ENCODE measurements around the gene TBL1X. TPM values are rescaled to one million over a fixed set of nuclear protein-coding genes. Genes with fewer than 3 reads are reported as not detected.

The TBL1X gene
- total and polyA plus RNA-seq, 2 of the 4 experiments (the other 2 are of a cell fraction): 16.2 to 20.8 TPM

DNA sequence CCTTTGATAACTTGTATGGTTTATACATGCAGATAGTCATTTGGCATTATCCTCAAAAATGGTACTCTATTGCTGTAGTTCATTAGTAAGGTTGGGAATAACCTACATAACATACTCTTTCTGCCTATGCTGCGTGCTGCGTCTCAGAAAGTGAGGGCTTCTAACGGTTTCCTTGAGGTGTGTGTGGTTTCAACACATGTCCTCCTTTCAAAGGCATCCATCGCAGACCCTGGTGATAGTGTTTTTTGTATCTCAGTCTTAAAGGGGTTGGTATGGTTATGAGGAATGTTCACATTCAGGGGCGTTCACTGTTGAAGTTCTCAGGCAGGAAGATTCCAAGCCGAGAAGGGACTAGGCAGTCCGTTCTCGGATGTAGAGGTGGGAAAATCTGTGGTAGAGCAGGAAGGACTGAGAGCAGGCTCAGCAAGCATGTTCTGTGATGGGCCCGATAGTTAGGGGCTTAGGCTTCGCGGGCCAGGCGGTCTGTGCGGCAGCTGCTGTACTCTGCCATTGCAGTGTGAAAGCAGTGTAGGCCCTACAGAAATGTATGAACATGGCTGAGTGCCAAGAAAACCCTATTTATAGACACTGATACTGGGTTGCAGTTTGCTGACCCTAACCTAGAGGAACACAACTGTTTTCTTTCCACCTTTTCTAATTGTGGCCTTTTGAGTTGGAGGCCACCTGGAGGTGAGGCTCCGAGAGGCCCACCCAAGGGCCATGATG is 177.6 kb downstream of the TBL1X start:
- Histone ChIP-seq H2AFZ (replicated peaks; ENCODE audit: low read length, poor library complexity) (no peak overlapping the region), H2AK5ac (ENCODE audit: low read depth, low read length) (no peak overlapping the region), H3K9me1 (ENCODE audit: insufficient read depth, low read length) (no peaks in the 10 kb centered on the region), H3K9me3 (ENCODE audit: control insufficient read depth, insufficient read depth, low read length) (no peaks in the 10 kb centered on the region), H2BK120ac (ENCODE audit: low read depth, low read length) (no peak overlapping the region), H3K79me1 (ENCODE audit: low read depth in 1 of 2, low read length in 2 of 2) (peaks cover 30 to 42% of the 10 kb centered on the region in 2 experiments), H3K56ac (ENCODE audit: extremely low read depth, insufficient read depth, low read length) (no peak overlapping the region), H2BK5ac (ENCODE audit: low read depth, low read length, poor library complexity, severe bottlenecking) (no peak overlapping the region), H4K20me1 (ENCODE audit: insufficient read depth, low read length) (no peaks in the 10 kb centered on the region; the same call in none of the 2 replicates), H3K27ac (ENCODE audit: insufficient read depth, low read length) (no peak overlapping the region), H4K8ac (ENCODE audit: low read depth in 2 of 2, low read length in 2 of 2) (no peak overlapping the region), H2BK20ac (ENCODE audit: low read depth, low read length) (no peak overlapping the region), H4K91ac (ENCODE audit: insufficient read depth, low read depth, low read length) (no peak overlapping the region), H3K27me3 (ENCODE audit: control insufficient read depth, insufficient read depth, low read length) (no peaks in the 10 kb centered on the region), H2BK15ac (ENCODE audit: low read depth, low read length) (no peak overlapping the region), H3K18ac (ENCODE audit: low read depth, low read length) (no peak overlapping the region), H3K4me1 (ENCODE audit: control insufficient read depth, insufficient read depth, low read length) (peaks cover 5% of the 10 kb centered on the region), H3K14ac (replicated peaks; ENCODE audit: low read depth, low read length) (no peak overlapping the region), H3K23ac (ENCODE audit: low read depth, low read length) (no peak overlapping the region), H3K36me3 (ENCODE audit: control insufficient read depth, insufficient read depth, low read length) (0 out of 2 replicates have a peak, but pooled peaks cover 1% of the 10 kb centered on the region), H3K4me3 (ENCODE audit: insufficient read depth, low read depth, low read length) (no peak overlapping the region), H3K4ac (ENCODE audit: low read depth, low read length) (no peak overlapping the region), H2AK9ac (replicated peaks; ENCODE audit: low read depth, low read length, poor library complexity) (no peak overlapping the region), H4K5ac (ENCODE audit: low read depth, low read length) (no peak overlapping the region), H3K4me2 (ENCODE audit: low read depth, low read length) (no peak overlapping the region), H3K9ac (ENCODE audit: low read depth, low read length) (no peak overlapping the region)
- intact Hi-C loops (cut with micrococcal nuclease): no loop called here
- in situ Hi-C loops (cut with MboI; ENCODE audit: low sequenced_read_pairs): no loop called here
- ATAC-seq (ENCODE audit: low read depth) (no peak), DNase-seq (no peak)
- dilution Hi-C loops (cut with HindIII; ENCODE audit: low sequenced_read_pairs, unreplicated experiment): no loop called here
- 82% methylated on average over 7 of the region's 14 CpGs; no CpG with 5 or more reads in 1 of the 2 experiments for WGBS, 2 experiments (ENCODE audit: extremely low coverage in 2 of 2, insufficient read length in 1 of 2)
- POLR2A ChIA-PET (ENCODE audit: unreplicated experiment): no interaction called here
- no TSS peak for BruUV-seq (replicated peaks)
- CTCF ChIA-PET: no interaction called here
- no peak for TF ChIP-seq MAFK (IDR thresholded peaks at IDR 0.05; ENCODE audit: low read depth, low read length)
- TF ChIP-seq, protein P1, sequence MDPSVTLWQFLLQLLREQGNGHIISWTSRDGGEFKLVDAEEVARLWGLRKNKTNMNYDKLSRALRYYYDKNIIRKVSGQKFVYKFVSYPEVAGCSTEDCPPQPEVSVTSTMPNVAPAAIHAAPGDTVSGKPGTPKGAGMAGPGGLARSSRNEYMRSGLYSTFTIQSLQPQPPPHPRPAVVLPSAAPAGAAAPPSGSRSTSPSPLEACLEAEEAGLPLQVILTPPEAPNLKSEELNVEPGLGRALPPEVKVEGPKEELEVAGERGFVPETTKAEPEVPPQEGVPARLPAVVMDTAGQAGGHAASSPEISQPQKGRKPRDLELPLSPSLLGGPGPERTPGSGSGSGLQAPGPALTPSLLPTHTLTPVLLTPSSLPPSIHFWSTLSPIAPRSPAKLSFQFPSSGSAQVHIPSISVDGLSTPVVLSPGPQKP (IDR thresholded peaks at IDR 0.05; ENCODE audit: borderline replicate concordance, low read depth, low read length): no peak
- TF ChIP-seq, protein P2, sequence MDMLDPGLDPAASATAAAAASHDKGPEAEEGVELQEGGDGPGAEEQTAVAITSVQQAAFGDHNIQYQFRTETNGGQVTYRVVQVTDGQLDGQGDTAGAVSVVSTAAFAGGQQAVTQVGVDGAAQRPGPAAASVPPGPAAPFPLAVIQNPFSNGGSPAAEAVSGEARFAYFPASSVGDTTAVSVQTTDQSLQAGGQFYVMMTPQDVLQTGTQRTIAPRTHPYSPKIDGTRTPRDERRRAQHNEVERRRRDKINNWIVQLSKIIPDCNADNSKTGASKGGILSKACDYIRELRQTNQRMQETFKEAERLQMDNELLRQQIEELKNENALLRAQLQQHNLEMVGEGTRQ (IDR thresholded peaks at IDR 0.05; ENCODE audit: low read depth, low read length): no peak
- TF ChIP-seq POLR2A (IDR thresholded peaks at IDR 0.05; ENCODE audit: low read depth, low read length): no peak
- TF ChIP-seq CHD1 (IDR thresholded peaks at IDR 0.05; ENCODE audit: low read depth, low read length): no peak
- no peak for TF ChIP-seq FOS (IDR thresholded peaks at IDR 0.05; ENCODE audit: low read depth, low read length)
- no peak for TF ChIP-seq NFE2L2 (IDR thresholded peaks at IDR 0.05; ENCODE audit: low read depth, low read length)
- TF ChIP-seq RCOR1 (IDR thresholded peaks at IDR 0.05; ENCODE audit: insufficient replicate concordance, low read length): no peak
- TF ChIP-seq, protein P3, sequence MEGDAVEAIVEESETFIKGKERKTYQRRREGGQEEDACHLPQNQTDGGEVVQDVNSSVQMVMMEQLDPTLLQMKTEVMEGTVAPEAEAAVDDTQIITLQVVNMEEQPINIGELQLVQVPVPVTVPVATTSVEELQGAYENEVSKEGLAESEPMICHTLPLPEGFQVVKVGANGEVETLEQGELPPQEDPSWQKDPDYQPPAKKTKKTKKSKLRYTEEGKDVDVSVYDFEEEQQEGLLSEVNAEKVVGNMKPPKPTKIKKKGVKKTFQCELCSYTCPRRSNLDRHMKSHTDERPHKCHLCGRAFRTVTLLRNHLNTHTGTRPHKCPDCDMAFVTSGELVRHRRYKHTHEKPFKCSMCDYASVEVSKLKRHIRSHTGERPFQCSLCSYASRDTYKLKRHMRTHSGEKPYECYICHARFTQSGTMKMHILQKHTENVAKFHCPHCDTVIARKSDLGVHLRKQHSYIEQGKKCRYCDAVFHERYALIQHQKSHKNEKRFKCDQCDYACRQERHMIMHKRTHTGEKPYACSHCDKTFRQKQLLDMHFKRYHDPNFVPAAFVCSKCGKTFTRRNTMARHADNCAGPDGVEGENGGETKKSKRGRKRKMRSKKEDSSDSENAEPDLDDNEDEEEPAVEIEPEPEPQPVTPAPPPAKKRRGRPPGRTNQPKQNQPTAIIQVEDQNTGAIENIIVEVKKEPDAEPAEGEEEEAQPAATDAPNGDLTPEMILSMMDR (conservative IDR thresholded peaks at IDR 0.05; ENCODE audit: low read depth, low read length): no peak
- TF ChIP-seq SMC3 (IDR thresholded peaks at IDR 0.05; ENCODE audit: low read depth, low read length): no peak
- TF ChIP-seq BHLHE40 (IDR thresholded peaks at IDR 0.05; ENCODE audit: low read depth, low read length): no peak
- TF ChIP-seq MXI1 (IDR thresholded peaks at IDR 0.05; ENCODE audit: borderline replicate concordance, low read depth, low read length): no peak
- no peak for TF ChIP-seq CEBPB (IDR thresholded peaks at IDR 0.05; ENCODE audit: low read depth, low read length)
- TF ChIP-seq RAD21 (IDR thresholded peaks at IDR 0.05; ENCODE audit: low read length): no peak
- no peak for TF ChIP-seq MAZ (IDR thresholded peaks at IDR 0.05; ENCODE audit: borderline replicate concordance, low read depth, low read length)
- no peak for TF ChIP-seq RFX5 (IDR thresholded peaks at IDR 0.05; ENCODE audit: low read depth, low read length)

Measured in IMR-90 (cell line).